GM12878 (cell line): ENCODE data around the gene NRP1. TPM values are rescaled to one million over a fixed set of nuclear protein-coding genes. Genes with fewer than 3 reads are reported as not detected.

Experiments used
- ASH2L ChIP-seq: fragments of 300-600, 200-600 bp; sonication (generic); IDR thresholded peaks from 2 replicates; pipeline ENCODE4 v1.6.1; 2017; ENCODE audit warnings: low read depth, mild to moderate bottlenecking, borderline replicate concordance
- BMI1 ChIP-seq: fragments of 450-650 bp; IDR thresholded peaks from 2 replicates; pipeline ENCODE4 v1.6.1; 2016; ENCODE audit warnings: mild to moderate bottlenecking, moderate library complexity, borderline replicate concordance
- CREB1 ChIP-seq: IDR thresholded peaks from 2 replicates; pipeline ENCODE4 v1.6.1; 2012; ENCODE audit warnings: low read depth, mild to moderate bottlenecking, inconsistent platforms
- MEF2B ChIP-seq: fragments of 450-650 bp; IDR thresholded peaks from 2 replicates; pipeline ENCODE4 v1.6.1; 2018; ENCODE audit warnings: mild to moderate bottlenecking, moderate library complexity; ENCODE audit not compliant: partially characterized antibody, poor library complexity, severe bottlenecking
- MYC ChIP-seq: IDR thresholded peaks from 2 replicates; pipeline ENCODE4 v1.6.1; 2011; ENCODE audit warnings: mild to moderate bottlenecking, low read length, moderate library complexity, inconsistent platforms; ENCODE audit not compliant: insufficient read depth, insufficient replicate concordance, insufficient read length, severe bottlenecking
- NFXL1 ChIP-seq: fragments of 450-650 bp; IDR thresholded peaks from 2 replicates; pipeline ENCODE4 v1.6.1; 2017; ENCODE audit warnings: antibody characterized with exemption, mild to moderate bottlenecking, borderline replicate concordance
- NR2C2 ChIP-seq: IDR thresholded peaks from 2 replicates; pipeline ENCODE4 v1.6.1; 2011; ENCODE audit warnings: borderline replicate concordance, low read depth; ENCODE audit not compliant: control insufficient read depth, insufficient read length
- PAX5 ChIP-seq: IDR thresholded peaks from 2 replicates; pipeline ENCODE4 v1.6.1; 2011; ENCODE audit warnings: low read depth, low read length, borderline replicate concordance
- PAX8 ChIP-seq: fragments of 450-650 bp; IDR thresholded peaks from 2 replicates; pipeline ENCODE4 v1.6.1; 2017; ENCODE audit warnings: mild to moderate bottlenecking, moderate library complexity
- SMAD5 ChIP-seq: IDR thresholded peaks from 2 replicates; pipeline ENCODE4 v1.6.1; 2016; ENCODE audit warnings: antibody characterized with exemption, low read depth
- SMC3 ChIP-seq: IDR thresholded peaks from 2 replicates; pipeline ENCODE4 v1.6.1; 2011; ENCODE audit warnings: low read length, improper control_type of control experiment, borderline replicate concordance
- TCF7 ChIP-seq: IDR thresholded peaks from 2 replicates; pipeline ENCODE4 v1.6.1; 2014; ENCODE audit warnings: antibody characterized with exemption, borderline replicate concordance
- polyA plus RNA-seq, 11 experiments: library from polyadenylated mRNA; depleted of rRNA in 4 of 11; unstranded in 6 of 11; stranded (reverse) in 5 of 11; fragments of >200 nt; fragmentation: Nextera tagmentation in 4 of 11; fragmentation: Illumina TruSeq in 1 of 11; extraction: Ambion mirVana in 4 of 11; extraction: Trizol in 1 of 11; gene quantifications; 1 replicate in 1 of 11; 2 replicates in 10 of 11; pipeline versions ENCODE4 v1.2.1 to v1.2.3, GENCODE V29; 2011 to 2016; ENCODE audit warnings: inconsistent platforms in 2 of 11, missing spikeins in 2 of 11, low read depth in 1 of 11
- total RNA-seq, 4 experiments: library from RNA; depleted of rRNA in 3 of 4; stranded (reverse); fragments of >200 nt in 3 of 4; fragmentation: Illumina TruSeq in 1 of 4; extraction: Trizol in 1 of 4; gene quantifications; 2 replicates each; pipeline versions ENCODE4 v1.2.1 to v1.2.3, GENCODE V29; 2013 to 2021
- TF ChIP-seq, protein P1 (sequence below), 3 experiments: IDR thresholded peaks in 2 of 3; conservative IDR thresholded peaks in 1 of 3; 2 replicates each; pipeline ENCODE4 v1.5.1; 2011; ENCODE audit warnings: low read depth in 3 of 3, low read length in 3 of 3, mild to moderate bottlenecking in 3 of 3, control low read depth in 2 of 3, moderate library complexity in 2 of 3, inconsistent platforms in 1 of 3, mixed read lengths in 1 of 3; ENCODE audit not compliant: control insufficient read depth in 2 of 3, insufficient read depth in 1 of 3; ENCODE audit errors: extremely low read depth in 1 of 3
- TF ChIP-seq, protein P2 (sequence below): IDR thresholded peaks from 2 replicates; pipeline ENCODE4 v1.6.1; 2012; ENCODE audit warnings: low read depth, low read length, improper control_type of control experiment

NRP1 gene
- total and polyA plus RNA-seq, 10 of the 15 experiments (the other 5 are each of a cell fraction or from before 2014, with no cell fraction given): 0.11 to 12.1 (median 0.52) TPM

DNA sequence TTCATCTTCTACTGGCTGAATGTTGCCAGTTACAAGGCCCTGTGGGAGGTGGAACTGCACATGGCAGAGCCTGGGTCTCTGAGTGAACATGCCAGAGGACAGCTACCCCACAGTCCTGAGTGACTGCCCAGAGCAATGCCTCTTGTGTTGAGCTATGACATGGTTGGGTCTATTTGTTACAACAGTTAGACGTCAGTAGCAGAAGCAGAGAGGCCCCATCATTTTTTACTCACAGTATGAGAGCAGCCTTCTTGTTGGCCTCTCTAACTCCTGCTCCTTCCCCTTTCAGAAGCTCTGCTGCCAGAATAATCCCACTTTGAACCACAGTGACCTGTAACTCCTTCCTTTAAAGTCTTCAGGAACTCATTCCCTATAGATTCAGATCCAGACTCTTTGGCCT lies 30.8 kb upstream of the NRP1 start (continued):
- TF ChIP-seq NFXL1 (no peak), NR2C2 (no peak), ASH2L (no peak), SMAD5 (no peak), MEF2B (no peak), PAX8 (no peak), MYC (no peak), TCF7 (no peak), BMI1 (no peak), PAX5 (no peak), CREB1 (no peak), SMC3 (no peak)
- TF ChIP-seq, protein P1, sequence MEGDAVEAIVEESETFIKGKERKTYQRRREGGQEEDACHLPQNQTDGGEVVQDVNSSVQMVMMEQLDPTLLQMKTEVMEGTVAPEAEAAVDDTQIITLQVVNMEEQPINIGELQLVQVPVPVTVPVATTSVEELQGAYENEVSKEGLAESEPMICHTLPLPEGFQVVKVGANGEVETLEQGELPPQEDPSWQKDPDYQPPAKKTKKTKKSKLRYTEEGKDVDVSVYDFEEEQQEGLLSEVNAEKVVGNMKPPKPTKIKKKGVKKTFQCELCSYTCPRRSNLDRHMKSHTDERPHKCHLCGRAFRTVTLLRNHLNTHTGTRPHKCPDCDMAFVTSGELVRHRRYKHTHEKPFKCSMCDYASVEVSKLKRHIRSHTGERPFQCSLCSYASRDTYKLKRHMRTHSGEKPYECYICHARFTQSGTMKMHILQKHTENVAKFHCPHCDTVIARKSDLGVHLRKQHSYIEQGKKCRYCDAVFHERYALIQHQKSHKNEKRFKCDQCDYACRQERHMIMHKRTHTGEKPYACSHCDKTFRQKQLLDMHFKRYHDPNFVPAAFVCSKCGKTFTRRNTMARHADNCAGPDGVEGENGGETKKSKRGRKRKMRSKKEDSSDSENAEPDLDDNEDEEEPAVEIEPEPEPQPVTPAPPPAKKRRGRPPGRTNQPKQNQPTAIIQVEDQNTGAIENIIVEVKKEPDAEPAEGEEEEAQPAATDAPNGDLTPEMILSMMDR (IDR thresholded peaks at IDR 0.05 in 2 of 3, conservative IDR thresholded peaks at IDR 0.05 in 1 of 3; ENCODE audit: control insufficient read depth in 2 of 3, extremely low read depth in 1 of 3, insufficient read depth in 1 of 3, low read depth in 3 of 3, low read length in 3 of 3): no peak
- TF ChIP-seq, protein P2, sequence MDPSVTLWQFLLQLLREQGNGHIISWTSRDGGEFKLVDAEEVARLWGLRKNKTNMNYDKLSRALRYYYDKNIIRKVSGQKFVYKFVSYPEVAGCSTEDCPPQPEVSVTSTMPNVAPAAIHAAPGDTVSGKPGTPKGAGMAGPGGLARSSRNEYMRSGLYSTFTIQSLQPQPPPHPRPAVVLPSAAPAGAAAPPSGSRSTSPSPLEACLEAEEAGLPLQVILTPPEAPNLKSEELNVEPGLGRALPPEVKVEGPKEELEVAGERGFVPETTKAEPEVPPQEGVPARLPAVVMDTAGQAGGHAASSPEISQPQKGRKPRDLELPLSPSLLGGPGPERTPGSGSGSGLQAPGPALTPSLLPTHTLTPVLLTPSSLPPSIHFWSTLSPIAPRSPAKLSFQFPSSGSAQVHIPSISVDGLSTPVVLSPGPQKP: no peak
